A673 (cell line): ENCODE data around the gene HOMER2.

Experiments used
- CTCF ChIP-seq: fragments of 300-800, 200-600 bp; sonication (generic); conservative IDR thresholded peaks from 2 replicates; pipeline ENCODE4 v1.5.1; 2017; ENCODE audit warnings: low read depth, mild to moderate bottlenecking, antibody characterized with exemption, low read length, moderate library complexity, mixed read lengths
- EZH2 ChIP-seq: fragments of 200-600 bp; sonication (generic); IDR thresholded peaks from 2 replicates; pipeline ENCODE4 v1.6.1; 2017; ENCODE audit warnings: borderline replicate concordance, low read depth, mild to moderate bottlenecking, mixed read lengths, antibody characterized with exemption, low read length; ENCODE audit not compliant: poor library complexity, severe bottlenecking

- TF ChIP-seq EZH2 (no peak), CTCF (no peak)
Observed at GRCh38 chr15:82838096-82838735, 114.3 kb downstream of the HOMER2 start.
